Loucy (cell line): Measurements from ENCODE around the gene PSORS1C2.

Experiments used
- H2AFZ ChIP-seq: fragments of 200-600 bp; sonication (generic); 2 replicates; pipeline ENCODE4 v1.6.0; 2016; ENCODE audit warnings: antibody characterized with exemption, mild to moderate bottlenecking, low read length, moderate library complexity
- H3F3A ChIP-seq: fragments of 200-600 bp; 2 replicates; pipeline ENCODE4 v1.6.0; 2016; ENCODE audit warnings: antibody characterized with exemption, low read depth, mild to moderate bottlenecking
- H3K27me3 ChIP-seq: fragments of 200-600 bp; sonication (generic); 2 replicates; pipeline ENCODE4 v1.6.1; 2014; ENCODE audit warnings: low read length, mild to moderate bottlenecking; ENCODE audit not compliant: insufficient read depth, poor library complexity, severe bottlenecking
- H3K36me3 ChIP-seq: fragments of 200-600 bp; sonication (generic); 2 replicates; pipeline ENCODE4 v1.6.1; 2016; ENCODE audit warnings: low read length; ENCODE audit not compliant: insufficient read depth
- H3K4me1 ChIP-seq: fragments of 200-600 bp; sonication (generic); 2 replicates; pipeline ENCODE4 v1.5.1; 2014; ENCODE audit warnings: low read length, mild to moderate bottlenecking; ENCODE audit not compliant: insufficient read depth, poor library complexity, severe bottlenecking
- H3K4me2 ChIP-seq: fragments of 200-600 bp; sonication (generic); 2 replicates; pipeline ENCODE4 v1.6.0; 2014; ENCODE audit warnings: antibody characterized with exemption, low read length, low read depth, mild to moderate bottlenecking; ENCODE audit not compliant: poor library complexity, severe bottlenecking
- H3K4me3 ChIP-seq: fragments of 200-600 bp; sonication (generic); 2 replicates; pipeline ENCODE4 v1.5.1; 2014; ENCODE audit warnings: low read length, mild to moderate bottlenecking, mixed read lengths; ENCODE audit not compliant: poor library complexity, severe bottlenecking
- H3K79me2 ChIP-seq: fragments of 200-600 bp; sonication (generic); 2 replicates; pipeline ENCODE4 v1.6.1; 2014; ENCODE audit warnings: low read length; ENCODE audit not compliant: insufficient read depth
- H3K9ac ChIP-seq: fragments of 200-600 bp; sonication (generic); 2 replicates; pipeline ENCODE4 v1.6.0; 2014; ENCODE audit warnings: mild to moderate bottlenecking, low read depth, low read length, moderate library complexity; ENCODE audit not compliant: poor library complexity, severe bottlenecking
- H3K9me2 ChIP-seq: fragments of 200-600 bp; sonication (generic); replicated peaks from 2 replicates; pipeline ENCODE4 v1.6.1; 2016; ENCODE audit warnings: low read depth, low read length, mixed read lengths
- H3K9me3 ChIP-seq: fragments of 200-600 bp; sonication (generic); 2 replicates; pipeline ENCODE4 v1.6.1; 2014; ENCODE audit warnings: mild to moderate bottlenecking, antibody characterized with exemption, low read length, low read depth; ENCODE audit not compliant: insufficient read depth
- H4K20me1 ChIP-seq: fragments of 200-600 bp; sonication (generic); 2 replicates; pipeline ENCODE4 v1.6.0; 2014; ENCODE audit warnings: antibody characterized with exemption, low read length, mild to moderate bottlenecking; ENCODE audit not compliant: insufficient read depth, poor library complexity, severe bottlenecking
- EZH2phosphoT487 ChIP-seq: fragments of 200-600 bp; IDR thresholded peaks from 2 replicates; pipeline ENCODE4 v1.6.1; 2018; ENCODE audit warnings: antibody characterized with exemption, mild to moderate bottlenecking, moderate library complexity, borderline replicate concordance
- TF ChIP-seq, protein P1 (sequence below): fragments of 200-600 bp; sonication (generic); conservative IDR thresholded peaks from 2 replicates; pipeline ENCODE4 v1.5.1; 2014; ENCODE audit warnings: mild to moderate bottlenecking, antibody characterized with exemption, low read length

Gene PSORS1C2

DNA sequence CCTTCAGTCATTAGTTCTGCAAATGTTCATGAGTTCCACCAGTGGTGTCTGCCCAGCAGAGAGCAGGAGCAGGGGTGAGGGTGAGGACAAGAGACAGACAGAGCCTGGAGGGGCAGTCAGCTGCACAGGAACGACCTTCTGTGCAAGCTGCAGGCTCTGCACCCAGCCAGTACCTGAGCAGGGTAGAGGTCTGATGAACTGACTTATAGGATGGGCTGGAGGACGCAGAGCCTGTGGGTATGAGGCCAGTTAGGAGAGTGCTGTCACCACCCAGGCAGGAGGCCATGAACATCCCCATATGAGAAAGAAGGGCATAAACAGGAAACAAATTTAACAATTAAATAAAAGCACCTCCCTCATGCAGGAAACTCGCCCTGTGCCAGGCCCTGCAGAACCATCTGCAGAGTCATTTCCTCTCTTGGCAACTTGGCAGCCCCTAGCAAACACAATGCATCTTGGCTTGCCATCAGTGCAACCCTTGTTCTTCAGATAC lies 44.4 kb downstream of the PSORS1C2 start:
- no peaks in the 10 kb centered on the region for H3K79me2 ChIP-seq
- peak overlapping the region; percentile 44; the same call in 1 of the 2 replicates for H2AFZ ChIP-seq
- peak overlapping the region; percentile 77 for H3K4me2 ChIP-seq
- no peaks in the 10 kb centered on the region for H4K20me1 ChIP-seq
- TF ChIP-seq, protein P1, sequence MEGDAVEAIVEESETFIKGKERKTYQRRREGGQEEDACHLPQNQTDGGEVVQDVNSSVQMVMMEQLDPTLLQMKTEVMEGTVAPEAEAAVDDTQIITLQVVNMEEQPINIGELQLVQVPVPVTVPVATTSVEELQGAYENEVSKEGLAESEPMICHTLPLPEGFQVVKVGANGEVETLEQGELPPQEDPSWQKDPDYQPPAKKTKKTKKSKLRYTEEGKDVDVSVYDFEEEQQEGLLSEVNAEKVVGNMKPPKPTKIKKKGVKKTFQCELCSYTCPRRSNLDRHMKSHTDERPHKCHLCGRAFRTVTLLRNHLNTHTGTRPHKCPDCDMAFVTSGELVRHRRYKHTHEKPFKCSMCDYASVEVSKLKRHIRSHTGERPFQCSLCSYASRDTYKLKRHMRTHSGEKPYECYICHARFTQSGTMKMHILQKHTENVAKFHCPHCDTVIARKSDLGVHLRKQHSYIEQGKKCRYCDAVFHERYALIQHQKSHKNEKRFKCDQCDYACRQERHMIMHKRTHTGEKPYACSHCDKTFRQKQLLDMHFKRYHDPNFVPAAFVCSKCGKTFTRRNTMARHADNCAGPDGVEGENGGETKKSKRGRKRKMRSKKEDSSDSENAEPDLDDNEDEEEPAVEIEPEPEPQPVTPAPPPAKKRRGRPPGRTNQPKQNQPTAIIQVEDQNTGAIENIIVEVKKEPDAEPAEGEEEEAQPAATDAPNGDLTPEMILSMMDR, result no peak
- no peak for TF ChIP-seq EZH2phosphoT487
- peak overlapping the region; percentile 60 for H3K4me3 ChIP-seq
- no peaks in the 10 kb centered on the region for H3K27me3 ChIP-seq
- H3K9me3 ChIP-seq, result no peaks in the 10 kb centered on the region
- H3K4me1 ChIP-seq, result peaks cover 53% of the 10 kb centered on the region
- H3K36me3 ChIP-seq, result no peaks in the 10 kb centered on the region
- H3F3A ChIP-seq, result peaks cover 11% of the 10 kb centered on the region
- no peaks in the 10 kb centered on the region for H3K9me2 ChIP-seq
- peak overlapping the region; percentile 73 for H3K9ac ChIP-seq

DNA sequence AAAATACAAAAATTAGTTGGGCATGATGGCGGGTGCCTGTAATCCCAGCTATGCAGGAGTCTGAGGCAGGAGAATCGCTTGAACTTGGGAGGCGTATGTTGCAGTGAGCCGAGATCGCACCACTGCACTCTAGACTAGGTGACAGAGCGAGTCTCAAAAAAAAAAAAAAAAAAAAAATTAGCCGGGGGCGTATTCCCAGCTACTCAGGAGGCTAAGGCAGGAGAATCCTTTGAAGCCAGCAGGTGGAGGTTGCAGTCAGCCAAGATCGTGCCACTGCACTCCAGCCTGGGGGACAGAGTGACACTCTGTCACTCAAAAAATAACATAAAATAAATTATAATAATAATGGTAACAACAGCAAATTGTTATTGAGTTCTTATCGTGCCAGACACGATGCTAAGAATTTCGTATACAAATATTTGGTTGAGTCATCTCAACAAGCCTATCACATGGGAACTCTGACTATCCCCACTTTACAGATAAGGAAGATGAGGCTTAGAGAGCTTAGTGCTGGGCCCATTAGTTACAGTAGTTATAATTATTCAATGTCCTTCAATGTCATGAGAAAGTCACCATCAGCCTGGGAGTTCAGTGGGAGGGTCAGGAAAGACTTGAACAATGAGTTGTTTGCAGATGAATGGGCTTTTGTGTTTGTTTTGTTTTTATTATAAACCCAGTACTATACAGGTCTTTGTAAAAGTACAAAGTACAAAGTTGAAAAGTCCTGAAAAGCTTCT lies 45.9 kb downstream of the PSORS1C2 start:
- no peaks in the 10 kb centered on the region for H3K36me3 ChIP-seq
- peak overlapping the region; percentile 77 for H3K4me2 ChIP-seq
- no peak overlapping the region for H2AFZ ChIP-seq
- no peaks in the 10 kb centered on the region for H3K79me2 ChIP-seq
- H3K4me3 ChIP-seq, result no peak overlapping the region
- peak overlapping the region; percentile 73 for H3K9ac ChIP-seq
- no peak for TF ChIP-seq EZH2phosphoT487
- TF ChIP-seq, protein P1, result no peak
- no peaks in the 10 kb centered on the region for H4K20me1 ChIP-seq
- no peaks in the 10 kb centered on the region for H3K9me3 ChIP-seq
- H3K9me2 ChIP-seq, result no peaks in the 10 kb centered on the region
- peaks cover 11% of the 10 kb centered on the region for H3F3A ChIP-seq
- no peaks in the 10 kb centered on the region for H3K27me3 ChIP-seq
- H3K4me1 ChIP-seq, result peaks cover 48% of the 10 kb centered on the region

DNA sequence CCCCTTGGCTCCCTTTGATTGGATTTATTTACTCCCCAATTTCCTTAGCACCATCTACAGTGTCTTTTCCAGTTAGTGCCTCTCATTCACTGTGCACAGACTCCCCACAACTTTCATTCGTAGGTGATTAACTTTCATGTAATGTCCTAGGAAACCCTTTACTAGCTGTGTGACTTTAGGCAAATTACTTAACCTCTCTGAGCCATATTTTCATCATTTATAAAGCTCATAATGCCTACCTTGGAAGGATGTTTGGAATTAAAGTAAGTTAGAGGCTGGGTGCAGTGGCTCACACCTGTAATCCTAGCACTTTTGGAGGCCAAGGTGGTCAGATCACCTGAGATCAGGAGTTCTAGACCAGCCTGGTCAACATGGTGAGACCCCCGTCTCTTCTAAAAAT lies 46.6 kb downstream of the PSORS1C2 start:
- Histone ChIP-seq H3K36me3 (no peaks in the 10 kb centered on the region), H3K9me3 (no peaks in the 10 kb centered on the region), H2AFZ (no peak overlapping the region), H3K4me1 (peaks cover 43% of the 10 kb centered on the region), H4K20me1 (no peaks in the 10 kb centered on the region), H3K9me2 (no peaks in the 10 kb centered on the region), H3K79me2 (no peaks in the 10 kb centered on the region), H3K4me3 (no peak overlapping the region), H3F3A (peaks cover 11% of the 10 kb centered on the region), H3K9ac (no peak overlapping the region), H3K4me2 (no peak overlapping the region), H3K27me3 (no peaks in the 10 kb centered on the region)
- TF ChIP-seq, protein P1, result no peak
- TF ChIP-seq EZH2phosphoT487, result no peak
